BLaER1 treated with 17β-estradiol and CSF1 and Interleukin-3, amounts not matched to agents 10 nM and 100 nM (cell line): ENCODE measurements around the gene LCOR.

Experiments used
- H3K27ac ChIP-seq, 11 experiments: shearing (Covaris generic); formaldehyde crosslinking; 2 replicates each; pipeline ENCODE4 v1.8.1; 2022
- H3K27me3 ChIP-seq, 11 experiments: shearing (Covaris generic); formaldehyde crosslinking; 2 replicates each; pipeline ENCODE4 v1.8.1; 2022
- H3K36me3 ChIP-seq, 11 experiments: shearing (Covaris generic); formaldehyde crosslinking; 2 replicates each; pipeline ENCODE4 v1.8.1; 2022
- H3K4me1 ChIP-seq, 10 experiments: shearing (Covaris generic); formaldehyde crosslinking; 2 replicates each; pipeline ENCODE4 v1.8.1; 2022
- H3K4me2 ChIP-seq, 11 experiments: shearing (Covaris generic); formaldehyde crosslinking; 2 replicates each; pipeline ENCODE4 v1.8.1; 2022
- H3K4me3 ChIP-seq, 10 experiments: shearing (Covaris generic); formaldehyde crosslinking; 2 replicates each; pipeline ENCODE4 v1.8.1; 2022
- H3K9ac ChIP-seq, 11 experiments: shearing (Covaris generic); formaldehyde crosslinking; 2 replicates each; pipeline ENCODE4 v1.8.1; 2022
- H3K9me3 ChIP-seq, 11 experiments: shearing (Covaris generic); formaldehyde crosslinking; replicated peaks in 1 of 11; 2 replicates each; pipeline ENCODE4 v1.8.1; 2022
- H4K20me1 ChIP-seq, 11 experiments: shearing (Covaris generic); formaldehyde crosslinking; 2 replicates each; pipeline ENCODE4 v1.8.1; 2022
- Cebpa-rat ChIP-seq, 11 experiments: shearing (Covaris generic); IDR thresholded peaks; 2 replicates each; pipeline ENCODE4 v1.8.1; 2022

Gene LCOR

DNA sequence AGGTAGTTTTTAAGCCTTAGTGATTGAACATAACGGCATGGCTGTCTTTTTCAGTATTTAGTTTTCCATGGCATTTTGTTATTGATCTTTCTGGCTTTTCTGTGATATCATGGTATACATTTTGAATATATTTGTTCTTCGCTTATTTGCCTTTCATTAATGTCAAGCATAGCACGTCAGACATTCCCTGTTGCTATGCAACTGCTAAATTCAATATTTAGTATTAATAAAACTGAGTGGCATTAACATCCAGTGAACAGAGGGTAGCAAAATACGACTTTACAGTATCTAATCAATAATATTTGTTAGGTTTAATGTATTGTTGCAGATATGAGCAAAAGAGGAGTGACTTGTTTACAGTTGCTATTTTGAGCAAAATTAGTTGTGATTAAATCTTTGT lies 72.5 kb downstream of the LCOR start:
- H3K4me1 ChIP-seq, result no peaks in the 10 kb centered on the region
- no peaks in the 10 kb centered on the region for H3K27me3 ChIP-seq
- no peak overlapping the region for H3K4me2 ChIP-seq
- no peak overlapping the region for H3K9ac ChIP-seq
- no peak for TF ChIP-seq Cebpa-rat (IDR thresholded peaks at IDR 0.05)
- H3K27ac ChIP-seq, result no peak overlapping the region
- H4K20me1 ChIP-seq, result peaks cover 34 to 98% (median 72%) of the 10 kb centered on the region in 11 experiments; a peak in 21 of 22 replicates
- H3K9me3 ChIP-seq, result peaks cover 0 to 23% (median 13%) of the 10 kb centered on the region in 11 experiments; a peak in 18 of 22 replicates
- no peak overlapping the region for H3K4me3 ChIP-seq
- H3K36me3 ChIP-seq, result peaks cover 21 to 52% (median 40%) of the 10 kb centered on the region in 11 experiments; a peak in 21 of 22 replicates

DNA sequence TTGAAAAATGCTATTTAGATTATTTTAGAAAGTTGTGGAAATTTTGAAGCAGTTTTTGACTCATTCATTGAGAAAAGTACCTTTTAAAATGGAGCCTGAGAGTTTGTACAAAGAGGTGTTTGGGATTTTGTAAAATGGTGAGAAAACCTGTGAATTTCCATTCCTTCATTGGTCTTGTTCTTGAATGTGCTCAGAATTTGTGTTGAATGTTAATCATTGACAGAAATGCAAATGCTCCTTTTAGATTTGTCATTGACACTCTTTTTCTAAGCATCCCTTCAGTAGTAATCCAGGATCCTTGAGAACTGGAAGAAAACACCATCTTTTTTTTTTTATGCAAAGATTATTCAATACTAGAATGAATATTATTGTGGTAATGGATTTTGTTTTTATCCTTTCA lies 74.8 kb downstream of the LCOR start:
- Histone ChIP-seq H3K27me3 (no peaks in the 10 kb centered on the region), H3K4me2 (no peak overlapping the region), H3K27ac (no peak overlapping the region), H3K9ac (no peak overlapping the region), H3K36me3 (peaks cover 29 to 57% (median 43%) of the 10 kb centered on the region in 11 experiments), H3K4me1 (peaks cover 0 to 5% (median under 1%) of the 10 kb centered on the region in 10 experiments; a peak in 7 of 20 replicates), H3K4me3 (no peak overlapping the region), H4K20me1 (peaks cover 34 to 100% (median 79%) of the 10 kb centered on the region in 11 experiments; a peak in 21 of 22 replicates), H3K9me3 (peaks cover 0 to 3% (median 0%) of the 10 kb centered on the region in 11 experiments; a peak in 2 of 22 replicates)
- TF ChIP-seq Cebpa-rat (IDR thresholded peaks at IDR 0.05), result no peak

- Histone ChIP-seq H3K36me3 (peaks cover 60 to 86% (median 78%) of the 10 kb centered on the region in 11 experiments), H3K27ac (no peak overlapping the region), H3K9me3 (no peaks in the 10 kb centered on the region), H3K9ac (no peak overlapping the region), H3K27me3 (no peaks in the 10 kb centered on the region), H3K4me2 (no peak overlapping the region), H3K4me3 (no peak overlapping the region), H3K4me1 (peaks cover 0 to 12% (median 8%) of the 10 kb centered on the region in 10 experiments; a peak in 9 of 20 replicates), H4K20me1 (peaks cover 10 to 100% (median 50%) of the 10 kb centered on the region in 11 experiments; a peak in 21 of 22 replicates)
- no peak for TF ChIP-seq Cebpa-rat (IDR thresholded peaks at IDR 0.05)
Observed at GRCh38 chr10:96910488-96911395, 78.6 kb downstream of the LCOR start.

DNA sequence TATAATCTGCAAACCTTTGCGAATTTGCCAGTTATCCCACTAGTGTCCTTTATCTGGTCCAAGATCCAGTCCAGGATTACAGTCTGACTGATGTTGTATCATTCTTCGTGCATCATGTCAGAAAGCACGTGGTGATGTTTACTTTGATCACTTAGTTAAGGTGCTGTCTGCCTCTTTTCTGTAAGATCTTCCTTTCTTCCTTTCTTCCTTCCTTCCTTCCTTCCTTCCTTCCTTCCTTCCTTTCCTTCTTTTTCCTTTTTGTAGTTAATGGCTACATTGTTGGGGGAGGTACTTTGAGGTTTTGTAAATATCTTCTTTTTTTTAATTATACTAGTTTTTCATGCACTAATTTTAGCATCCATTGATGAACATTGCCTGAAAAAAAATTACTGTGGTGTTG lies 80.3 kb downstream of the LCOR start:
- Histone ChIP-seq H3K27ac (no peak overlapping the region), H3K4me2 (peak overlapping the region in 1 of 11 experiments; percentile 4; a peak in 1 of 22 replicates), H3K36me3 (peaks cover 66 to 99% (median 92%) of the 10 kb centered on the region in 11 experiments), H3K4me1 (peaks cover 0 to 12% (median 8%) of the 10 kb centered on the region in 10 experiments; a peak in 9 of 20 replicates), H3K27me3 (no peaks in the 10 kb centered on the region), H3K9ac (no peak overlapping the region), H3K4me3 (no peak overlapping the region), H3K9me3 (no peaks in the 10 kb centered on the region), H4K20me1 (peaks cover 5 to 100% (median 44%) of the 10 kb centered on the region in 11 experiments; a peak in 19 of 22 replicates)
- no peak for TF ChIP-seq Cebpa-rat (IDR thresholded peaks at IDR 0.05)

DNA sequence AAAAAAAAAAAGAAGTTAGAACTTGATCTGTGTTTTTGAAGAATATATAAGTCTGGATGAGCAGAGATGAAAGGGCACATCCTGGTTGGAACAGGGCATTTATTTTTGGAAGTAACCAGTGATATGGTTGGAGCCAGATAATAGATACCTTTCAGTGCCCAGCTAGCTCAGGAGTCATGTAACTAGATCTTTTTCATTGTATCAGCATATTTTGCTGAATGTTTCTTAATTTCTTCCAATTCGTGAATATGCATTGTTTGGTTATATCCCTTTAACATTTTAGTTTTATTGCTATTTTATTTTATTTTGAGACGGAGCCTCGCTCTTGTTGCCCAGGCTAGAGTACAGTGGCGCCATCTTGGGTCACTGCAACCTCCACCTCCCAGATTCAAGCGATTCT lies 81.8 kb downstream of the LCOR start:
- no peak overlapping the region for H3K4me3 ChIP-seq
- H3K9ac ChIP-seq, result no peak overlapping the region
- H3K27ac ChIP-seq, result no peak overlapping the region
- peaks cover 0 to 21% (median 9%) of the 10 kb centered on the region in 10 experiments; a peak in 12 of 20 replicates for H3K4me1 ChIP-seq
- H3K9me3 ChIP-seq, result no peaks in the 10 kb centered on the region
- no peak for TF ChIP-seq Cebpa-rat (IDR thresholded peaks at IDR 0.05)
- H3K36me3 ChIP-seq, result peaks cover 56 to 100% (median 87%) of the 10 kb centered on the region in 11 experiments
- no peak overlapping the region for H3K4me2 ChIP-seq
- H4K20me1 ChIP-seq, result peaks cover 3 to 100% (median 47%) of the 10 kb centered on the region in 11 experiments; a peak in 19 of 22 replicates
- no peaks in the 10 kb centered on the region for H3K27me3 ChIP-seq

- Histone ChIP-seq H3K27me3 (no peaks in the 10 kb centered on the region), H3K27ac (no peak overlapping the region), H3K9me3 (peaks cover 0 to 5% (median 0%) of the 10 kb centered on the region in 11 experiments; a peak in 3 of 22 replicates), H3K4me1 (peaks cover 20 to 46% (median 29%) of the 10 kb centered on the region in 10 experiments), H3K4me2 (no peak overlapping the region), H3K9ac (no peak overlapping the region), H3K4me3 (no peak overlapping the region), H4K20me1 (peaks cover 19 to 95% (median 58%) of the 10 kb centered on the region in 11 experiments; a peak in 20 of 22 replicates), H3K36me3 (peaks cover 49 to 79% (median 62%) of the 10 kb centered on the region in 11 experiments)
- TF ChIP-seq Cebpa-rat (IDR thresholded peaks at IDR 0.05), result no peak
Observed at GRCh38 chr10:96917628-96918027, 85.5 kb downstream of the LCOR start.

DNA sequence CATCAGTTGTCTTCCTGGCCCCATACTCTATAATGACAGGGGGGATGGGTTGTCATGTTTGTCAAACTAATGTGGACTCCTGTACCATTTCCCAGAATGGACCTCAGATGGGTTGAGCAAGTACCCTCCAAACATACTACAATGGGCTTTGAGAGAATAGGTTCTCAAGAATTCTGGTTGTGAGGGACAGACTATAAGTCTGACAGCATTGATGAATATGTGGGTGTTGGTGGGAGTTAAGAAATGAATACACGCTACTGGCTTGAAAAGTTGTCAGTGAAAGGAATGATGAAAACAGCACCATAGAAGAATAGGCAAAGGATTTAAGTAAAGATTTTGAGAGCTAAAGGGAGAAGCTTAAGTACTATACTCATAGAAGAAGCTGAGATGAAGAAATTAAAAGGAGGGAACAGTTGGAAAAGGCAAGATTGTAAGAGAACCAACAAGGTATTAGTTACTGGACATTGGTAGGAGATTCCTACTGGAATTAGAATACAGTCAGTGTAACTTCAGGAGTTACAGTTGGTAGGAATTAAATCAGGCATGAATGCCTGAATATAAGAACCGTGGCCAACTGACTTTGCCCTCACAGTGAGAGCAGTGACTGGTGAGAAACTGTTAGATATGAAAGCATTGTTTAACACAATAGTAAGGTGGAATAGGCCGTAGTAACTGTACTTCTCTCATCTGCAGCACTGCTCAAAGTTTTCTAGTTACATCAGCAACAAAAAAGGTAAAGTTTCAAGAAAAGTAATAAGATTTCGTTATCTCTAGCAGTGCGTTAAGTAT lies 86.3 kb downstream of the LCOR start:
- H3K27me3 ChIP-seq, result no peaks in the 10 kb centered on the region
- no peak for TF ChIP-seq Cebpa-rat (IDR thresholded peaks at IDR 0.05)
- H3K4me1 ChIP-seq, result peaks cover 20 to 51% (median 36%) of the 10 kb centered on the region in 10 experiments
- H3K4me3 ChIP-seq, result no peak overlapping the region
- H4K20me1 ChIP-seq, result peaks cover 21 to 95% (median 64%) of the 10 kb centered on the region in 11 experiments; a peak in 20 of 22 replicates
- peaks cover 45 to 79% (median 56%) of the 10 kb centered on the region in 11 experiments for H3K36me3 ChIP-seq
- H3K27ac ChIP-seq, result no peak overlapping the region
- no peak overlapping the region for H3K9ac ChIP-seq
- 0 out of 22 replicates have a peak overlapping the region, but pooled peaks of 1 of the 11 experiments have one; percentile 36 for H3K4me2 ChIP-seq
- H3K9me3 ChIP-seq, result peaks cover 0 to 5% (median 0%) of the 10 kb centered on the region in 11 experiments; a peak in 3 of 22 replicates

DNA sequence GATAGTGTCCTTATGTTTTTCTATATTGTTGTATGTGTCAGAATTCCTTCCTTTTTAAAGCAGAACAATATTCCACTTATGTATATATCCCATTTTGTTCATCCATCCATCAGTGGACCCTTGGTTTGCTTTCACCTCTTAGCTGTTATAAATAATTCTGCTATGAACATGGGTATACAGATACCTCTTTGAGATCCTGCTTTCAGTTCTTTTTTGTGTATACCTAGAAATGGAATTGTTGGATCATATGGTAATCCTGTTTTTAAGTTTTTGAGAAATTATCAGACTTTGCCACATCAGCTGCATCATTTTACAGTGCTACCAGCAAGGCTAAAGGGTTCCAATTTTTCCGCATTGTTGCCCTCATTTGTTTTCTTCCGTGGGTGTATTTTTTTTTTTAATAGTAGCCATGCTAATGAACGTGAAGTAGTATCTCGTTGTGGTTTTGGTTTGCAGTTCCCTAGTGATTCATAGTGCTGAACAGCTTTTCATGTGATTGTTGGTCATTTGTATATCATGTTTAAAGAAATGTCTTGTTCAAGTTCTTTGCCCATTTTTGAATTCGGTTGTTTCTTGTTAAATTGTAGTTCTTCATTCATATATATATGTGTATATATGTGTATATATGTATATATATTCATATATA lies 87.8 kb downstream of the LCOR start:
- Histone ChIP-seq H3K4me2 (peak overlapping the region in 10 of 11 experiments; percentile 10 to 73 (median 40); a peak in 15 of 22 replicates), H3K4me3 (no peak overlapping the region), H3K36me3 (peaks cover 45 to 79% (median 56%) of the 10 kb centered on the region in 11 experiments), H3K9ac (no peak overlapping the region), H3K4me1 (peaks cover 20 to 42% (median 36%) of the 10 kb centered on the region in 10 experiments), H3K27ac (peak overlapping the region in 2 of 11 experiments; percentile 13 to 21; a peak in 3 of 22 replicates), H3K27me3 (no peaks in the 10 kb centered on the region), H4K20me1 (peaks cover 21 to 93% (median 61%) of the 10 kb centered on the region in 11 experiments; a peak in 20 of 22 replicates), H3K9me3 (peaks cover 0 to 8% (median 5%) of the 10 kb centered on the region in 11 experiments; a peak in 7 of 22 replicates)
- no peak for TF ChIP-seq Cebpa-rat (IDR thresholded peaks at IDR 0.05)
